Measurements from ENCODE around the gene TIMM10.

Gene TIMM10

DNA sequence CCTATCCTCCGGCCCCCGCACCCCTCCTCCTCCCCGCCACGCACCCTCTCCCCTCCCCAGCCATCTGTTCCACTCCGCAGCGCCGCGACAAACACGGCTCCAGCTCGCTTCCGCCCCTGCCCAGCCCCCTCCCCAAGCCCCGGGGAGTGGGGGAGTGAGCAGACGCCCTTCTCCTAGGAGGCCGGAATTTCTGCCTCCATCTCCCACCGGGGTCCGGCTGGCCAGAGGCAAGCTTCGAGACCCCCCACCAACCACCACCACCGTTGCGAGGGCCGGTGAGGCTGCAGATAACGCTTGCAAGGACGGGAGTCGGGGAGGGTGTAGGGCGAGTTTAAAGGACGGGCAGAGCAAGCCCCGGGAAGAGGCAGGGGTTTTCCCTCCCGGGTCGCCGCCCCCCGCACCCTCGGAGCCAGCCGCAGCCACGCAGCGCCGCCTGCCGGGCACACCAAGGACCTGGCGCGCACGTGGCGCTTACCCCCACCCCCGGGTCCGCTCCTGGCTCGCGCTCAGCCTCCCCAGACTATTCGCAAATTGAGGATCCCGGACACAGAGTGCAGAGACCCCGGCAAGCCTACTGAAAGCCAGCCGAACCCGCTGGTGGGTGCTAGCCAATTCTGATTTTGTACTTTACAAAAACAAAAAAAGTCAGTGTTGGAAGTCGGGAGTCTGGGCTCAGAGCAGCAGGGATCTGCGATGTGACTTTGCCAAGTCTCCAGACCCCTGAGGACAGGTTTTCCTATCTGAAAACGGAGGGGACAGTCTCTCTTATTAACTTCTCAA is 47.6 kb downstream of the TIMM10 start:
- peak; percentile 75 to 79 for DNase-seq

DNA sequence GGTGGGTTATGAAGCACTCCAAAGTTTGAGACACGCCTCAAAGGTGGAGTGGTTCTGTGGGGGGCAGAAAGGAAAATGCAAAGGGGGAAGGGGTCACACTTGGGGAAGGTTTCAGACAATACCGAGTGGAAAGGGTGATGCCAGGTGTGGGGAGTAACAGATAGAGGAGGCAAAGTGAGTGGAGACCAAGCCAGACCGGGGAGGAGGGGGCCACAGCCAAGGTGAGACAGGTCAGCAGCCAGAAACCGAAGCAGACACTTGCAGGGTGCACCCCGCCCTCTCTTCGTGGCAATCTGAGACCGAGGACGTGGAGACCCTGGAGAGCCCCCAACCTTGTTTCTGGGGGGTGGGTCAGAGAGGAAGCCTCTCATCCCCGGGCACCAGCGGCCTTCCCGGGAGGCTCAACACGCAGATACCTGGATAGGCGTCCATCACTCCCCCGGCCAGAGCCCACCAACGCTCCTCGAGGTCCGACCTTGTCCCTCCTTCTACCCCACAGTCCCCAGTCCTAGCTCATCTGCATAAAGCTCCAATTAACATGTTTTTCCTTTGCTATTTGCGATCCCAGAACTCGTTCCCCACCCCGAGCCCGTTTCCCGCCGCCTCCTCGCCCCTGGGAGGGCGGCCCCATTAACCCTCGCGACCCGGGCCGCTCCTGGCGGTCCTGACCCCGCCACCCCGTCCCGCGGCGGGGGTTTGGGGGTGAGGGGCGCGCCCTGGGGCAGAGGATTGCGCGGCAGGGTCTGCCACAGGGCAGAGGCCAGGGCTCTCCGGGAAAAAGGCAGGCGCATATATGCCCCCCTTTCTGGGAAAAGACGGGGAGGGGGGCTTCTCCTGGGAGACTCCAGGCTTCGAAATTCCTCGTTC is 48.4 kb downstream of the TIMM10 start:
- DNase-seq = no peak

DNA sequence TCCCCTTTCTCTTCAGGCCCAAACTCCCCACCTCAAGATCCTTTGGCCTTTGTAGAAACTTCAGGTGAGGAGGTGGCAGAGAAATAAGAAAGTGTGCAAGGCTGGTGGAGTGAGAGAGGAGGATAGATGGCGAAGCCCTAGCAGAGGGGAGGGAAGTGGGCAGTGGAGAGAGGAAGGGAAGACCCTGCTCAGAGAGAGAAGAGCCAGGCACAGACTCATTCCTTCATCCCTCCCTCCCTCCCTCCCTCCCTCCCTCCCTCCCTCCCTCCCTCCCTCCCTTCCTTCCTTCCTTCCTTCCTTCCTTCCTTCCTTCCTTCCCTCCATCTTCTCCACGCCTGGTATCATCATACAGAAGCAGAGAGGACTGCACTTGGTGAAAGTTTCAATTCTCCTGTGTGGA is 49.2 kb downstream of the TIMM10 start:
- DNase-seq = no peak

DNA sequence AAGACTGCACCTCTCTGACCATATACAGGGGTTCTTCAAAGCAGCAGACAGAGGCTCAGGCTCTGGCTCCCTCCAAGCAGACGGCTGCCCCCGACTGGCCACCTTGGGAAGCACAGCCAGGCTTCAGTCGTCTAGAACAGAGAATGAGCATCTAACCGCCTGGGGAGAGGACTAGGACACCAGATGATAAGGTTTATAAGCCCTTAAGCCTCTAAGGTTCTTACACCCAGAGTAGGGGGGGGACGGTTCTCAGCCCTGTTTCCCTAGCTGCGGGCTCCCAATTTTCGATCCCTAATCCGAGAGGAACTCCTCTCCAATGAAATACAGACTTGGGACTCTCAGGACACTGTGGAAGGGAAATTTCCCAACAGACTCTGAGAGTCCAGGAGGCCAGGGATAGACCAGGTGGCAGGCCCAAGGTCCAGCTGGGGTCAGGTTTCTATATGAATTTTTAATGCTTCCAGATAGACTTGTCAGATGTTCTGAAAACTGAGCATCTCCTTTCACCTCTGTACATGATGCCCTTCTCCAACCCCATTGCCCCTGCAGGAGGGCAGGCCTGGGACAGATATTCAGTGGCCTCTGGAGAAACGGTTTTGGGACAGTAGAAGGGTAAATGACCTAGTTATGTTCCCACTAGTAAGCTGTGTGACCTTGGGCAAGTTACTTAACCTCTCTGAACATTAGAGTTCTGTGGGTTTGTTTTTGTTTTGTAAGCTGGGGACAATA is 50.0 kb downstream of the TIMM10 start:
- DNase-seq = peak; percentile 81 to 83

DNA sequence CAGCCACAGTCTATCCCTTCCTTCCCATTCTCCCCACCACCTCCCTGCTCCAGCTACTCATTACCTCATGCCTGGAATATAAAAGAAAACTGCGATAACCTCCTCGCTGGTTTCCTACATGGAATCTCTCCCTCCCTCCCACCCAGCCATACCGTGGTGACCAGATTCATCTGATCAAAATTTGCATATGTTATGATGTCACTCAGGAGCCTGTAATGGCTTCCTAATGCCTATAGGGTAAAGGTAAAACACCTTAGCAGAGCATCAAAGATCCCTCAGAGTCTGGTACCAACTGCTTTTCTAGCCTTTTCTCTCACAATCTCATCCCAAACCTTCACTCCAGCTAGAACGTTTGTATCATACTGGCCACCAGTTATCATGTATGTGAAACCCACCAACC is 50.6 kb downstream of the TIMM10 start:
- no peak for DNase-seq

DNA sequence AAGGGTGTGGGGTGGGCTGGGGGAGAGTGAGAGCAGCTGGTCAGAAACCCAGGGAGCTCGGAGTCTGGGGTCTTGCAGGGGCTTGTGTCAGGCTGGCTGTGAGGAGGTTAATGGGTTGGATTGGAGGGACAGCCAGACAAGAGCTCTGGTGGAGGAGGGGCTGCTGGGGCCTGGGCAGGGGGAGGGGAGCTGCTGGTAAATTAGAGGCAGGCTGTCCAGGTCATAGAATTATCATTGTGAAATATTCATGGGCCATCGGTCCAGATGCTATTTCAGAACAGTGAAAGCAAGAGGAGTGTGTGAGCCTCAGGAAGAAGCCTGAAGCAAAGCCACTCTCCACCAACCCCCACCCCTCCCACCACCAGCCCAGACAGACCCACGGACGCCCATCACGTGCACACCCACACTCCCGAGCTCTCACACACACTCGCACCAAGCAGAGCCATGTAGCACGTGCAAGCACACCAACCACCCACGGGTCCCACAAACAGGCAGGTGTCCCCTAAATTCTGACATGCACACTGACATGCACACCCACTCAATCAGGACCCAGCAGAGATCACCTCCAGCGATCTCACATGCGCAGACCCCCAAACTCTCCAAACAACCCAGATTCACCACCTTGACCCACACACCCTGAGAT is 51.4 kb downstream of the TIMM10 start:
- DNase-seq = no peak

All from stimulated activated CD4-positive, alpha-beta T cell treated with anti-CD3 and anti-CD28 coated beads, Interleukin-2, amount 100 ng/mL, for 24 hours (primary cell).